ENCODE results near the gene FREM1. TPM values are rescaled to one million over a fixed set of nuclear protein-coding genes. Genes with fewer than 3 reads are reported as not detected.

FREM1 gene
- total and polyA plus RNA-seq, 10 of the 15 experiments (the other 5 are each of a cell fraction or from before 2014, with no cell fraction given): 0.01 to 0.16 (median 0.08) TPM; not detected in 7

DNA sequence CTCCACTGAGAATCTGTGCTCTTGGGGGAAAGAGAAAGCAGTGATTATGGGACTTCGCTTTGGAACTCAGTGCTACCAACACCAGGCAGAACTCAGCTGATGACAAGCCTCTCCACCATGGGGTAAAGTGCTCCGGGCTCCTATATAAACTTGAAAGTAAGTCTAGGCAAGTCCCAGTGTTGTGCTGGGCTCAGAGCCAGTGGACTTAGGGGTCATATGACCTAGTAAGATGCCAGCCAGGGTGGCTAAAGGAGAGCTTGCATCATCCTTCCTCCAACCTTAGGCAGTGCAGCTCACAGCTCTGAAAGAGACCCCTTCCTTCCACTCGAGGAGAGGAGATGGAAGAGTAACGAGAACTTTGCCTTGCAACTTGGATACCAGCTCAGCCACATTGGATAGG lies 35.1 kb upstream of the FREM1 start (continued):
- TF ChIP-seq, protein P1, sequence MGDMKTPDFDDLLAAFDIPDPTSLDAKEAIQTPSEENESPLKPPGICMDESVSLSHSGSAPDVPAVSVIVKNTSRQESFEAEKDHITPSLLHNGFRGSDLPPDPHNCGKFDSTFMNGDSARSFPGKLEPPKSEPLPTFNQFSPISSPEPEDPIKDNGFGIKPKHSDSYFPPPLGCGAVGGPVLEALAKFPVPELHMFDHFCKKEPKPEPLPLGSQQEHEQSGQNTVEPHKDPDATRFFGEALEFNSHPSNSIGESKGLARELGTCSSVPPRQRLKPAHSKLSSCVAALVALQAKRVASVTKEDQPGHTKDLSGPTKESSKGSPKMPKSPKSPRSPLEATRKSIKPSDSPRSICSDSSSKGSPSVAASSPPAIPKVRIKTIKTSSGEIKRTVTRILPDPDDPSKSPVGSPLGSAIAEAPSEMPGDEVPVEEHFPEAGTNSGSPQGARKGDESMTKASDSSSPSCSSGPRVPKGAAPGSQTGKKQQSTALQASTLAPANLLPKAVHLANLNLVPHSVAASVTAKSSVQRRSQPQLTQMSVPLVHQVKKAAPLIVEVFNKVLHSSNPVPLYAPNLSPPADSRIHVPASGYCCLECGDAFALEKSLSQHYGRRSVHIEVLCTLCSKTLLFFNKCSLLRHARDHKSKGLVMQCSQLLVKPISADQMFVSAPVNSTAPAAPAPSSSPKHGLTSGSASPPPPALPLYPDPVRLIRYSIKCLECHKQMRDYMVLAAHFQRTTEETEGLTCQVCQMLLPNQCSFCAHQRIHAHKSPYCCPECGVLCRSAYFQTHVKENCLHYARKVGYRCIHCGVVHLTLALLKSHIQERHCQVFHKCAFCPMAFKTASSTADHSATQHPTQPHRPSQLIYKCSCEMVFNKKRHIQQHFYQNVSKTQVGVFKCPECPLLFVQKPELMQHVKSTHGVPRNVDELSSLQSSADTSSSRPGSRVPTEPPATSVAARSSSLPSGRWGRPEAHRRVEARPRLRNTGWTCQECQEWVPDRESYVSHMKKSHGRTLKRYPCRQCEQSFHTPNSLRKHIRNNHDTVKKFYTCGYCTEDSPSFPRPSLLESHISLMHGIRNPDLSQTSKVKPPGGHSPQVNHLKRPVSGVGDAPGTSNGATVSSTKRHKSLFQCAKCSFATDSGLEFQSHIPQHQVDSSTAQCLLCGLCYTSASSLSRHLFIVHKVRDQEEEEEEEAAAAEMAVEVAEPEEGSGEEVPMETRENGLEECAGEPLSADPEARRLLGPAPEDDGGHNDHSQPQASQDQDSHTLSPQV (IDR thresholded peaks at IDR 0.05): no peak
- TF ChIP-seq, protein P2, sequence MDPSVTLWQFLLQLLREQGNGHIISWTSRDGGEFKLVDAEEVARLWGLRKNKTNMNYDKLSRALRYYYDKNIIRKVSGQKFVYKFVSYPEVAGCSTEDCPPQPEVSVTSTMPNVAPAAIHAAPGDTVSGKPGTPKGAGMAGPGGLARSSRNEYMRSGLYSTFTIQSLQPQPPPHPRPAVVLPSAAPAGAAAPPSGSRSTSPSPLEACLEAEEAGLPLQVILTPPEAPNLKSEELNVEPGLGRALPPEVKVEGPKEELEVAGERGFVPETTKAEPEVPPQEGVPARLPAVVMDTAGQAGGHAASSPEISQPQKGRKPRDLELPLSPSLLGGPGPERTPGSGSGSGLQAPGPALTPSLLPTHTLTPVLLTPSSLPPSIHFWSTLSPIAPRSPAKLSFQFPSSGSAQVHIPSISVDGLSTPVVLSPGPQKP (IDR thresholded peaks at IDR 0.05; ENCODE audit: low read depth, low read length): no peak
- TF ChIP-seq CBX5 (IDR thresholded peaks at IDR 0.05; ENCODE audit: low read depth) (no peak), SP1 (IDR thresholded peaks at IDR 0.05; ENCODE audit: low read depth, low read length) (no peak), NFYA (IDR thresholded peaks at IDR 0.05; ENCODE audit: borderline replicate concordance, low read depth, low read length) (no peak)

DNA sequence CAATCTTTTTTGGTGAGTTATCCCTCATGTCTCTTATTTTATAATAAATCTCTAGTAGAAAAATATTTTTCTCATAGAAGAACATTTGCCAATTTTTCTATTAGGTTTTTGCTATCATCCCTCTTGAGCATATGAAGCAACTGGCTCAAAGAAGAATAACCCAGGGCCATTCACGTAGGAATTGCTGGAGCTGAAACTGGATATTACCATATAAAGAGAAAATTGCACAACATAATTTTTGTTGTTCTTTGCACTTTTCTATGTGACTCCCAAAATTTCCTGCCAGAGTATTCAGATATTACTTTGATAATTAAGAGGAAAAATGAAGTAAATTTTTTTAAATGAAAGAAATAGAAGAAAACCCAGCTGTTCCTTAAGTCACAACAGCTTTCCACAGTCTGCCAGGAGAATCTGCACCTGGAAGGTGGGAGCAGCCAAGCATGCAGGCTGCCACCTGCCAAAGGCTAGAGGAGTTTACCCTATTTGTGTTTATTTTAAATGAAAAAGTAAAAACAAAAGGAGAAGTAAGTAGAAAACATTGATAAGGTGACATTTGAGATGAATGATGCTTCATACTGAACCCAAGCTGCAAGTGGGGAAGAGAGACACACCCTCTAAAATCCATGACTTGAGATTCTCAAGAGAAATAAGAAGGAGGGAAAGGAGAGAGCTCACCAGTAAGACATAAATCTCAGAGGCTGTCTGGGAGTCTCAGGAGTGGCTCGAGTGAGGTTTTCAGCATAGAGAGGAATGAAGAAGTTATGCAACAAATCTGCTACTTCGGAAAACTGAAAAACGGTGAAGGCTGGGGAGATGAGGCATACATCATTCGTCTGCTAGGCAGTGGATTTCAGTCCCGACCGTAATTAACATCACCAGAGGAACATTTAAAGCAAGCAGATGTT lies 31.5 kb upstream of the FREM1 start:
- CTCF ChIA-PET: no interaction called here
- RAD21 ChIA-PET (ENCODE audit: unreplicated experiment): no interaction called here
- in situ Hi-C loops (cut with MboI) (no loop called here), intact Hi-C loops (cut with micrococcal nuclease; ENCODE audit: unreplicated experiment) (loop anchor here (5.0 kb wide), 2 partner anchors 36 to 49 kb away; no protein-coding TSS in a partner anchor)
- Histone ChIP-seq H2AFZ (ENCODE audit: control insufficient read depth, low read depth, low read length) (no peak overlapping the region), H3K4me3 (no peak overlapping the region), H3K4me2 (ENCODE audit: control insufficient read depth, insufficient read depth) (no peak overlapping the region), H3K9me3 (replicated peaks; ENCODE audit: control insufficient read depth, insufficient read depth, low read length) (no peaks in the 10 kb centered on the region), H3K9ac (ENCODE audit: control insufficient read depth, insufficient read depth, low read length) (no peak overlapping the region), H3K79me2 (ENCODE audit: control insufficient read depth, insufficient read depth, low read length) (no peaks in the 10 kb centered on the region), H3K27ac (ENCODE audit: control insufficient read depth, insufficient read depth) (no peak overlapping the region), H4K20me1 (ENCODE audit: control insufficient read depth, insufficient read depth) (no peaks in the 10 kb centered on the region), H3K27me3 (replicated peaks in 1 of 2; ENCODE audit: control insufficient read depth in 2 of 2, insufficient read depth in 2 of 2, low read length in 1 of 2) (no peaks in the 10 kb centered on the region), H3K4me1 (ENCODE audit: control insufficient read depth, insufficient read depth, low read length) (no peaks in the 10 kb centered on the region), H3K36me3 (ENCODE audit: control insufficient read depth in 2 of 2, insufficient read depth in 2 of 2, low read length in 1 of 2) (no peaks in the 10 kb centered on the region)
- DNase-seq (ENCODE audit: low read depth, low spot score) (no peak), FAIRE-seq (no peak), ATAC-seq (no peak)
- BruUV-seq (replicated peaks): no TSS peak
- POLR2A ChIA-PET: no interaction called here
- SMC1A ChIA-PET (ENCODE audit: uncharacterized antibody, unreplicated experiment): no interaction called here
- 24% methylated on average over 7 of the region's 7 CpGs for WGBS (ENCODE audit: insufficient coverage, insufficient replicate concordance, low lambda C conversion rate, missing lambda C conversion rate)
- no peak for TF ChIP-seq TCF3 (IDR thresholded peaks at IDR 0.05; ENCODE audit: borderline replicate concordance, insufficient read depth, low read depth, low read length)
- no peak for TF ChIP-seq RFX5 (IDR thresholded peaks at IDR 0.05; ENCODE audit: low read depth, low read length)
- no peak for TF ChIP-seq TCF7 (IDR thresholded peaks at IDR 0.05; ENCODE audit: borderline replicate concordance)
- no peak for TF ChIP-seq CREB1 (IDR thresholded peaks at IDR 0.05; ENCODE audit: low read depth)
- TF ChIP-seq, protein P3, sequence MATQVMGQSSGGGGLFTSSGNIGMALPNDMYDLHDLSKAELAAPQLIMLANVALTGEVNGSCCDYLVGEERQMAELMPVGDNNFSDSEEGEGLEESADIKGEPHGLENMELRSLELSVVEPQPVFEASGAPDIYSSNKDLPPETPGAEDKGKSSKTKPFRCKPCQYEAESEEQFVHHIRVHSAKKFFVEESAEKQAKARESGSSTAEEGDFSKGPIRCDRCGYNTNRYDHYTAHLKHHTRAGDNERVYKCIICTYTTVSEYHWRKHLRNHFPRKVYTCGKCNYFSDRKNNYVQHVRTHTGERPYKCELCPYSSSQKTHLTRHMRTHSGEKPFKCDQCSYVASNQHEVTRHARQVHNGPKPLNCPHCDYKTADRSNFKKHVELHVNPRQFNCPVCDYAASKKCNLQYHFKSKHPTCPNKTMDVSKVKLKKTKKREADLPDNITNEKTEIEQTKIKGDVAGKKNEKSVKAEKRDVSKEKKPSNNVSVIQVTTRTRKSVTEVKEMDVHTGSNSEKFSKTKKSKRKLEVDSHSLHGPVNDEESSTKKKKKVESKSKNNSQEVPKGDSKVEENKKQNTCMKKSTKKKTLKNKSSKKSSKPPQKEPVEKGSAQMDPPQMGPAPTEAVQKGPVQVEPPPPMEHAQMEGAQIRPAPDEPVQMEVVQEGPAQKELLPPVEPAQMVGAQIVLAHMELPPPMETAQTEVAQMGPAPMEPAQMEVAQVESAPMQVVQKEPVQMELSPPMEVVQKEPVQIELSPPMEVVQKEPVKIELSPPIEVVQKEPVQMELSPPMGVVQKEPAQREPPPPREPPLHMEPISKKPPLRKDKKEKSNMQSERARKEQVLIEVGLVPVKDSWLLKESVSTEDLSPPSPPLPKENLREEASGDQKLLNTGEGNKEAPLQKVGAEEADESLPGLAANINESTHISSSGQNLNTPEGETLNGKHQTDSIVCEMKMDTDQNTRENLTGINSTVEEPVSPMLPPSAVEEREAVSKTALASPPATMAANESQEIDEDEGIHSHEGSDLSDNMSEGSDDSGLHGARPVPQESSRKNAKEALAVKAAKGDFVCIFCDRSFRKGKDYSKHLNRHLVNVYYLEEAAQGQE (IDR thresholded peaks at IDR 0.05; ENCODE audit: low read depth, low read length): no peak
- no peak for TF ChIP-seq ESRRA (IDR thresholded peaks at IDR 0.05; ENCODE audit: low read length)
